SU-DHL-6 (cell line): ENCODE measurements around the gene URAD.

Experiments used
- H2AFZ ChIP-seq: fragments of 200-600 bp; sonication (generic); 2 replicates; pipeline ENCODE4 v1.6.1; 2014; ENCODE audit warnings: low read depth, mild to moderate bottlenecking, moderate library complexity, mixed read lengths, antibody characterized with exemption, low read length; ENCODE audit not compliant: severe bottlenecking
- H3F3A ChIP-seq: fragments of 200-600 bp; shearing (Covaris generic); 2 replicates; pipeline ENCODE4 v1.6.0; 2016; ENCODE audit warnings: antibody characterized with exemption, mild to moderate bottlenecking; ENCODE audit not compliant: insufficient read depth
- H3K27ac ChIP-seq: fragments of 200-600 bp; sonication (generic); 2 replicates; pipeline ENCODE4 v1.5.1; 2016; ENCODE audit warnings: low read depth, mild to moderate bottlenecking, low read length, moderate library complexity, mixed read lengths
- H3K27me3 ChIP-seq: fragments of 200-600 bp; sonication (generic), shearing (Covaris generic); 2 replicates; pipeline ENCODE4 v1.6.0; 2014; ENCODE audit warnings: mild to moderate bottlenecking, low read length
- H3K36me3 ChIP-seq: fragments of 200-600 bp; sonication (generic); 2 replicates; pipeline ENCODE4 v1.6.1; 2014; ENCODE audit warnings: mild to moderate bottlenecking, low read length, mixed read lengths
- H3K4me2 ChIP-seq: fragments of 300-600, 200-600 bp; shearing (Covaris generic), sonication (generic); 2 replicates; pipeline ENCODE4 v1.6.0; 2014; ENCODE audit warnings: low read length, low read depth, mild to moderate bottlenecking; ENCODE audit not compliant: poor library complexity, severe bottlenecking
- H3K4me3 ChIP-seq: fragments of 200-600 bp; sonication (generic); 2 replicates; pipeline ENCODE4 v1.5.1; 2014; ENCODE audit warnings: antibody characterized with exemption, low read length, mild to moderate bottlenecking, mixed read lengths; ENCODE audit not compliant: insufficient read depth, poor library complexity, severe bottlenecking
- H3K79me2 ChIP-seq: fragments of 200-600 bp; sonication (generic); 2 replicates; pipeline ENCODE4 v1.6.1; 2014; ENCODE audit warnings: mild to moderate bottlenecking, low read length, moderate library complexity; ENCODE audit not compliant: insufficient read depth
- H3K9ac ChIP-seq: fragments of 200-600 bp; sonication (generic); 2 replicates; pipeline ENCODE4 v1.7.0; 2014; ENCODE audit warnings: mild to moderate bottlenecking, low read length
- H3K9me2 ChIP-seq: fragments of 200-600 bp; sonication (generic); replicated peaks from 2 replicates; pipeline ENCODE4 v1.6.1; 2014; ENCODE audit warnings: low read length; ENCODE audit not compliant: insufficient read depth
- H3K9me3 ChIP-seq: fragments of 200-600 bp; sonication (generic); 2 replicates; pipeline ENCODE4 v1.6.1; 2014; ENCODE audit warnings: low read length, mixed read lengths; ENCODE audit not compliant: insufficient read depth
- H4K20me1 ChIP-seq: fragments of 200-600 bp; sonication (generic); 2 replicates; pipeline ENCODE4 v1.6.1; 2014; ENCODE audit warnings: low read depth, mild to moderate bottlenecking, antibody characterized with exemption, low read length, moderate library complexity, mixed read lengths
- CTCF ChIP-seq: fragments of 200-600 bp; sonication (generic); IDR thresholded peaks from one replicate; pipeline ENCODE4 v1.5.1; 2017; ENCODE audit warnings: antibody characterized with exemption, mild to moderate bottlenecking, low read length, moderate library complexity; ENCODE audit not compliant: insufficient read depth, poor library complexity, severe bottlenecking
- EZH2phosphoT487 ChIP-seq: fragments of 200-600 bp; sonication (generic), shearing (Covaris generic); conservative IDR thresholded peaks from 2 replicates; pipeline ENCODE4 v1.6.1; 2018; ENCODE audit warnings: mild to moderate bottlenecking, antibody characterized with exemption, low read length, moderate library complexity, mixed read lengths

URAD gene

DNA sequence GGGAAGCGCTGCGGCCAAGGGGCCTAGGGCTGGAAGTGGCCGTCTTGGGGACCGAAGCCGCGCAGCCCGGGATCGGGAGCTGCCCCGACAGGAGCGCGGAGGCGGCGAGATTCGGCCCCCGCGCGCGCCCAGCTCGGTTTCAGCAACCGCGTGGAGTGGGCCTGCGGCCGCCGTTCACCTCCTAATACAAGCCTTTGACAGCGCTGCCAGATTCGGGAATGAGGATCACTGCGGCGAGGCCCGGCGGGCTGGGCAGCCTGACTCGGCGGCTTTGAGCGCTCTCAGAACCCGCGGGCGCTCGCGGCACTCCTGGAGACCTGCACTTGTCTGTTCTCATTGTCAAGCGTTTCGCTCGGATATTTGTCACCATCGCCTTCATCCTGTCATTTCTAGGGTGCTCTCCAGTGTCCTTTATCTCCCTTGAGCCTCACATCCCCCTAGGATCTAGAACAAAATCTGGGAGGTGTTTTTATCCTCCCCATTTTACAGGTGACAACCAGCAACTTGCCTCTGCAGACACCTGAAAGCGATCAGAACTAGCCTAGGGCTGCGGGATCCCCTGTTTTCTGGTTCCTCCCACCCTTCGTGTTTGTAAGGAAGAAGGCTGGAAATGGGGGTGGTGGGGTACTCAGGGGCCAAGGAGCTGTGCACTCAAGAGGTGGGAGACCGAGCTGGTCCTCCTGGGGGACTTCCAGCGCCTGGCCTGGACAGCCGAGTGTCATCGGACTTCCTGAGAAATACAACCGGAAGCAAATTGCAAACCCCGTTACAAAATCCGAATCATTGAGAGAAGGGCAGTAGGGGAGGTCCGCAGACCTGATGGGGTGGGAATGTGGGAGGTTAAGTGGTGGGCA lies 17.9 kb downstream of the URAD start:
- Histone ChIP-seq H3K27me3 (no peaks in the 10 kb centered on the region), H3K27ac (no peak overlapping the region), H3F3A (no peaks in the 10 kb centered on the region), H3K9me3 (no peaks in the 10 kb centered on the region), H3K9me2 (no peaks in the 10 kb centered on the region), H3K36me3 (no peaks in the 10 kb centered on the region), H2AFZ (no peak overlapping the region), H3K79me2 (no peaks in the 10 kb centered on the region), H3K4me3 (no peak overlapping the region), H4K20me1 (no peaks in the 10 kb centered on the region), H3K9ac (no peak overlapping the region), H3K4me2 (no peak overlapping the region)
- no peak for TF ChIP-seq EZH2phosphoT487
- no peak for TF ChIP-seq CTCF

- H3F3A ChIP-seq, result no peaks in the 10 kb centered on the region
- H3K4me3 ChIP-seq, result no peak overlapping the region
- no peaks in the 10 kb centered on the region for H3K36me3 ChIP-seq
Observed at GRCh38 chr13:27969866-27970229, 18.6 kb downstream of the URAD start.

DNA sequence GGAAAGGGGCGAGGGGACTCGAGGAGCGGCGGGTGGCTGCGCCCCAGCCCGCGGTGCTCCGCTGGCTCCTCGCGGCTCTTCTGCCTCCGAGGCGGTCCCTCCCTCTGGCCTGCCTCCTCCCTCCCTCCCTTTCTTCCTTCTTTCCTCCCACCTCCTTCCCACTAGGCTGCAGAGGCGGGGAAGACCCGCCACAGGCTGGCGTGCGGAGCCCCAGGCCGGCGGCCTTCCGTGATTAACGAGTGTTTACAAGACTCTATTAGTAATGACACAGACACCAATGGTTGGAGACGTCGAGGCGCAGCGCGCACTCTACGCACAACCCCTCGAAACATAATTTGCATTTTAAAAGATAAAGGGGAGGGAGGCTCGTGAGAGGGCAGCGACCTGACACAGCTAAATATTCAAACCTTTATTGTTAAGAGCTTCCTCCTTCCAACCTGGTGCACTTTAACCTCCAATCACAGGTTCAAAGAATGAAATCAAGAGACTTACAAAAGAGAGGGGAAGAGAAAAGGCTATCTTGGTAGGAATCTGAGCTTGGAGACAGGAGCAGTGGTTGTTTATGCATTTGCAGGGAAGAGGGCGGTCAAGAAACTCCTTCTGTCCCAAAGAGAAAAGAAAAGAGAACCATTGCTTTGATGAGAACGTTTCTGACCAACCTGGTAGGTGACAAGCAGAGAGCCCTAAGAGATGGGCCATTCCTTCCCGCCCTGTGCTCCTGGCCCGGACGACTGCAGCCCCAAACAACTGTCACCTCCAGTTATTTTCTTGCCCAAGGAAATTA lies 19.2 kb downstream of the URAD start, which contains the start of gene CDX2:
Gene CDX2, minus strand, starts transcription at position 234 of the 784 bp plus-strand sequence. CDS start 309 bp downstream, outside the sequence.
- Histone ChIP-seq H3K9me3 (no peaks in the 10 kb centered on the region), H3K27me3 (no peaks in the 10 kb centered on the region), H3K4me2 (no peak within 1 kb of the TSS), H3K9ac (no peak within 1 kb of the TSS), H3K9me2 (no peaks in the 10 kb centered on the region), H3K27ac (no peak within 1 kb of the TSS), H3K36me3 (no peaks in the 10 kb centered on the region), H3K79me2 (no peaks in the 10 kb centered on the region), H4K20me1 (no peaks in the 10 kb centered on the region), H3K4me3 (no peak within 1 kb of the TSS), H3F3A (no peaks in the 10 kb centered on the region), H2AFZ (no peak within 1 kb of the TSS)
- TF ChIP-seq CTCF, result no peak
- TF ChIP-seq EZH2phosphoT487, result no peak

More at GRCh38 chr13:27969866-27970229, 18.6 kb downstream of the URAD start:
- Histone ChIP-seq H3K27me3 (no peaks in the 10 kb centered on the region), H3K9me3 (no peaks in the 10 kb centered on the region), H2AFZ (no peak overlapping the region), H4K20me1 (no peaks in the 10 kb centered on the region), H3K9me2 (no peaks in the 10 kb centered on the region), H3K27ac (no peak overlapping the region), H3K4me2 (no peak overlapping the region), H3K79me2 (no peaks in the 10 kb centered on the region), H3K9ac (no peak overlapping the region)
- TF ChIP-seq CTCF, result no peak
- no peak for TF ChIP-seq EZH2phosphoT487
